ENCODE results near the gene CRYBB3. TPM values are rescaled to one million over a fixed set of nuclear protein-coding genes. Genes with fewer than 3 reads are reported as not detected.

Gene CRYBB3
- total RNA-seq, 4 donors from 2014 or later: not detected

DNA sequence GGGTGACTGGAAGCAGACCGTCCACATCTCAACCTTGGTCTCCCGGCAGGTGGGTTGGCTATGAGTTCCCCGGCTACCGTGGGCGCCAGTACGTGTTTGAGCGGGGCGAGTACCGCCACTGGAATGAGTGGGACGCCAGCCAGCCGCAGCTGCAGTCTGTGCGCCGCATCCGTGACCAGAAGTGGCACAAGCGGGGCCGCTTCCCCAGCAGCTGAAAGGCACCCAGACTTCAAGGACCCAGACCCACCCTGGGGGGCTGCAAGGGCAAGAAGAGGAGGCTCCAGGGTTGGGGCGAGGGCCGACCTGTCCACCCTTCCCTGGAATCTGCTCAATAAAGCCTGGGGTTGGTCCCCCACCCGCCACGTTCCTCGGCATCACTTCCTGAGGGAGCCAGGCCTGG lies 7.3 kb downstream of the CRYBB3 start:
- ATAC-seq (ENCODE audit: low FRiP score): no peak
- TF ChIP-seq CTCF (IDR thresholded peaks at IDR 0.05): no peak
- DNase-seq (ENCODE audit: low spot score): no peak

GRCh38 chr22:25207553-25208157 lies 8.0 kb downstream of the CRYBB3 start:
- ATAC-seq (ENCODE audit: low FRiP score) (no peak), DNase-seq (ENCODE audit: low spot score) (no peak)
- no peak for TF ChIP-seq CTCF (IDR thresholded peaks at IDR 0.05)

GRCh38 chr22:25208328-25208727 lies 8.7 kb downstream of the CRYBB3 start:
- TF ChIP-seq CTCF (IDR thresholded peaks at IDR 0.05): no peak
- no peak for ATAC-seq (ENCODE audit: low FRiP score)
- no peak for DNase-seq (ENCODE audit: low spot score)

DNA sequence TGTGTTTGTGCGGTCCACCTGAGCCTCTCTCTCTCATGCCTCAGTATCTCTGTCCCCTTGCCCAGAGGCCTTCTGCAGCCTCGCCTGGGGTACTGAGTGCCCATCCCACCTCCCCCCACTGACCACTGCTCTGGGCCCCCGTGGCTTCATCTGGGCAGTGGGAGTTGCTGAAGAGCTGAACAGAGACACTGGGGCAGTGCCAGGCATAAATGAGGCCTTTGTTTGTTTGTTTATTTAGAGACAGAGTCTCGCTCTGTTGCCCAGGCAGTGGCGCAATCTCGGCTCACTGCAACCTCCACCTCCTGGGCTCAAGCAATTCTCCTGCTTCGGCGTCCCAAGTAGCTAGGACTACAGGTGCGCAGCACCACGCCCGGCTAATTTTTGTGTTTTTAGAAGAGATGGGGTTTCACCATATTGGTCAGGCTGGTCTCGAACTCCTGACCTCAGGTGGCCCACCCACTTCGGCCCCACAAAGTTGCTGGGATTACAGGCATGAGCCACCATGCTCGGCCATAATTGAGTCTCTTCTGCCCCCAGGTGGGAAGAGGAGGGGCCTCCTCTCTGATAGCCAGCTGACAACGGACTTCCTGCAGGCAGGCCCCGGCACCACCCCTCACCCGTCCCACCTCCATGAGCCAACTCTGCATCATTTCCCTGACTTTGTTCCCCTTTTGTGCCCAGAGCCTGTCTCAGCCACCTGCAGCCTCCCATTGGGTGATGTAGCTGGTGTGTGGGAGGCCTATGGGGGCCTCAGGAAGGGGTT lies 9.3 kb downstream of the CRYBB3 start:
- no peak for ATAC-seq (ENCODE audit: low FRiP score)
- DNase-seq (ENCODE audit: low spot score): no peak
- no peak for TF ChIP-seq CTCF (IDR thresholded peaks at IDR 0.05)

DNA sequence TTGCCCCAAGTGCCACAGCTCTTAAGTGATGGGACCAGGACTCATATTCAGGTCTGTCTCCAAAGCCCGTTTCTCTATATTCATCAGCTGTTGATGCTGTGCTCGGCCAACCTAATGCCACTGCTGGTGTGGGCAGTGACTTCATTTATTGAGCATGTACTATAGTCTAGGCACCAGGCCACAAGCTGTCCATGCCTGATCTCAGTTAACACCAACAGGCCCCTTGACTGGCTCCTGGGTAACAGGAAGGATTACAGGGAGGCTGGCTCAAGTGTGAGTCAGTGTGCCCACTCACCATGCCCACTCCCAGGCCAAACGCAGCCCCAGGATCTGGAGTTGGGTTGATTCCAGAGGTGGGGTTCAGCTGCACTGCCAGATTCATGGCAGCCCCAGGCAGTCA lies 11.1 kb downstream of the CRYBB3 start:
- DNase-seq (ENCODE audit: low spot score) (no peak), ATAC-seq (ENCODE audit: low FRiP score) (no peak)
- TF ChIP-seq CTCF (IDR thresholded peaks at IDR 0.05): no peak

- DNase-seq (ENCODE audit: low spot score) (no peak), ATAC-seq (ENCODE audit: low FRiP score) (no peak)
- no peak for TF ChIP-seq CTCF (IDR thresholded peaks at IDR 0.05)
These were observed 12.7 kb downstream of the CRYBB3 start for GRCh38 chr22:25212337-25212736.

DNA sequence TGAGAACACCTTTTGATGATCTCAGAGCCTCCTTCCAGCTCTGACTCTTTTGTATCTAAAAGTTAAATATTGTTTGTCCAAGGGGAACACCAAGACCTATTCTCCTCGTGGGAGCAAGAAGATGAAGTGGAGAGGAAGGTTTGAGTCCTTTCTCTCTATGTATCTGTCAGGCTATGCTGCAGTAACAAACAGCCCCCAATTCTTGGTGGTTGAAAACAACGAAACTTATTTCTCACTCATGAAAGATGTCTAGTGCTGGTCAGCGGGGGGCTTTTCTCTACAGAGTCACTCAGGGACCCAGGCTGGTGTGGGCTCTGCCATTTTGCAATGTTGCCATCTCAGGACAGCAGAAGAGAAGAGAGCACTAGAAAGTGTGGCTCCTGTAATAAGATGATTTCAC lies 13.6 kb downstream of the CRYBB3 start:
- no peak for TF ChIP-seq CTCF (IDR thresholded peaks at IDR 0.05)
- DNase-seq (ENCODE audit: low spot score): no peak
- ATAC-seq (ENCODE audit: low FRiP score): no peak
